Measurements from ENCODE around the gene C12orf56. TPM values are rescaled to one million over a fixed set of nuclear protein-coding genes. Genes with fewer than 3 reads are reported as not detected.
"Not testable (repeated sequence)": the region's sequence is repeated elsewhere in the genome, so short reads cannot be mapped to it uniquely, and the experiment has no call there.

Gene C12orf56
- total and polyA plus RNA-seq, 3 donors from 2014 or later = 4.2 to 21.8 (median 13.1) TPM

GRCh38 chr12:64332938-64333337, 57.6 kb downstream of the C12orf56 start:
- DNase-seq = no peak
- Histone ChIP-seq H3K9me3 (no peaks in the 10 kb centered on the region), H3K4me1 (no peaks in the 10 kb centered on the region), H3K36me3 (ENCODE audit: low read depth, missing control alignments) (no peaks in the 10 kb centered on the region), H3K27ac (no peak overlapping the region), H3K4me3 (no peak overlapping the region), H3K27me3 (no peaks in the 10 kb centered on the region)
- TF ChIP-seq POLR2A (IDR thresholded peaks at IDR 0.05) = no peak
- no peak for TF ChIP-seq CTCF (IDR thresholded peaks at IDR 0.05)
- intact Hi-C loops (cut with DNase I; ENCODE audit: low total_unique reads) = no loop called here
- WGBS, 2 donors = 84 to 85% methylated on average over 2 of the region's 2 CpGs

GRCh38 chr12:64332296-64332695, 58.3 kb downstream of the C12orf56 start:
- Histone ChIP-seq H3K27me3 (no peaks in the 10 kb centered on the region), H3K36me3 (ENCODE audit: low read depth, missing control alignments) (no peaks in the 10 kb centered on the region), H3K4me3 (no peak overlapping the region), H3K4me1 (no peaks in the 10 kb centered on the region), H3K27ac (no peak overlapping the region), H3K9me3 (no peaks in the 10 kb centered on the region)
- DNase-seq = no peak
- intact Hi-C loops (cut with DNase I; ENCODE audit: low total_unique reads) = no loop called here
- 92 to 94% methylated on average over 5 of the region's 5 CpGs for WGBS, 2 donors
- TF ChIP-seq POLR2A (IDR thresholded peaks at IDR 0.05) (no peak), CTCF (IDR thresholded peaks at IDR 0.05) (no peak)

GRCh38 chr12:64329031-64329710, 61.4 kb downstream of the C12orf56 start:
- H3K9me3 ChIP-seq; H3K27ac ChIP-seq; DNase-seq; H3K4me3 ChIP-seq; H3K27me3 ChIP-seq; H3K4me1 ChIP-seq; H3K36me3 ChIP-seq (ENCODE audit: low read depth, missing control alignments); intact Hi-C loops (cut with DNase I; ENCODE audit: low total_unique reads): not testable (repeated sequence)
- 92 to 93% methylated on average over 7 to 9 of the region's 9 CpGs for WGBS, 2 donors

- Histone ChIP-seq H3K4me3 (no peak overlapping the region), H3K27me3 (no peaks in the 10 kb centered on the region), H3K27ac (no peak overlapping the region), H3K4me1 (no peaks in the 10 kb centered on the region), H3K36me3 (ENCODE audit: low read depth, missing control alignments) (no peaks in the 10 kb centered on the region), H3K9me3 (no peaks in the 10 kb centered on the region)
- no peak for DNase-seq
- 68 to 90% methylated on average over 2 of the region's 2 CpGs for WGBS, 2 donors
- intact Hi-C loops (cut with DNase I; ENCODE audit: low total_unique reads) = no loop called here
- TF ChIP-seq CTCF (IDR thresholded peaks at IDR 0.05) = no peak
- TF ChIP-seq POLR2A (IDR thresholded peaks at IDR 0.05) = no peak
Measured at GRCh38 chr12:64325055-64325454, 65.5 kb downstream of the C12orf56 start.

- no peaks in the 10 kb centered on the region for H3K4me1 ChIP-seq
- WGBS, 2 donors = 84 to 89% methylated on average over 3 of the region's 3 CpGs
- DNase-seq = no peak
- no peaks in the 10 kb centered on the region for H3K9me3 ChIP-seq
- H3K27ac ChIP-seq = no peak overlapping the region
- H3K4me3 ChIP-seq = no peak overlapping the region
- H3K36me3 ChIP-seq (ENCODE audit: low read depth, missing control alignments) = no peaks in the 10 kb centered on the region
- no peak for TF ChIP-seq CTCF (IDR thresholded peaks at IDR 0.05)
- TF ChIP-seq POLR2A (IDR thresholded peaks at IDR 0.05) = no peak
- intact Hi-C loops (cut with DNase I; ENCODE audit: low total_unique reads) = no loop called here
- no peaks in the 10 kb centered on the region for H3K27me3 ChIP-seq
Measured at GRCh38 chr12:64323476-64324225, 66.9 kb downstream of the C12orf56 start.
